ENCODE results near the gene VWC2L. TPM values are rescaled to one million over a fixed set of nuclear protein-coding genes. Genes with fewer than 3 reads are reported as not detected.

The VWC2L gene
- polyA plus RNA-seq, 1 donor from 2014 or later, result 0.31 TPM

GRCh38 chr2:214557884-214558283 lies 147.0 kb downstream of the VWC2L start:
- no peaks in the 10 kb centered on the region for H3K79me2 ChIP-seq (replicated peaks; ENCODE audit: insufficient read depth, low read length)
- H2AFZ ChIP-seq (ENCODE audit: low read depth, low read length), result no peak overlapping the region
- H3K36me3 ChIP-seq (ENCODE audit: insufficient read depth, low read length), result no peaks in the 10 kb centered on the region
- TF ChIP-seq POLR2AphosphoS5 (IDR thresholded peaks at IDR 0.05) (no peak), TAF1 (IDR thresholded peaks at IDR 0.05; ENCODE audit: low read depth) (no peak), SMC3 (conservative IDR thresholded peaks at IDR 0.05; ENCODE audit: poor library complexity) (no peak), EZH2 (IDR thresholded peaks at IDR 0.05; ENCODE audit: borderline replicate concordance, insufficient read depth, low read length, poor library complexity, severe bottlenecking) (no peak), MXI1 (conservative IDR thresholded peaks at IDR 0.05; ENCODE audit: poor library complexity, severe bottlenecking) (no peak), REST (IDR thresholded peaks at IDR 0.05; ENCODE audit: borderline replicate concordance) (no peak), CTCF (IDR thresholded peaks at IDR 0.05; ENCODE audit: poor library complexity, severe bottlenecking) (no peak), EP300 (conservative IDR thresholded peaks at IDR 0.05; ENCODE audit: poor library complexity, severe bottlenecking) (no peak)
- no peak overlapping the region for H3K4me3 ChIP-seq (ENCODE audit: low read length)
- H3K4me2 ChIP-seq (ENCODE audit: low read length), result no peak overlapping the region
- H4K20me1 ChIP-seq (ENCODE audit: insufficient read depth), result no peaks in the 10 kb centered on the region
- H3K27ac ChIP-seq (ENCODE audit: low read length), result no peak overlapping the region
- no peaks in the 10 kb centered on the region for H3F3A ChIP-seq (ENCODE audit: insufficient read depth, low read length, poor library complexity, severe bottlenecking)
- no peaks in the 10 kb centered on the region for H3K9me2 ChIP-seq (ENCODE audit: insufficient read depth, low read length)
- H3K27me3 ChIP-seq (ENCODE audit: insufficient read depth, low read depth, low read length), result no peaks in the 10 kb centered on the region
- no peaks in the 10 kb centered on the region for H3K9me3 ChIP-seq (ENCODE audit: low read length)
- H3K9ac ChIP-seq (ENCODE audit: low read length), result no peak overlapping the region

- H3F3A ChIP-seq (ENCODE audit: insufficient read depth, low read length, poor library complexity, severe bottlenecking), result no peaks in the 10 kb centered on the region
- no peak overlapping the region for H3K9ac ChIP-seq (ENCODE audit: low read length)
- no peak overlapping the region for H2AFZ ChIP-seq (ENCODE audit: low read depth, low read length)
- TF ChIP-seq CTCF (IDR thresholded peaks at IDR 0.05; ENCODE audit: poor library complexity, severe bottlenecking) (no peak), REST (IDR thresholded peaks at IDR 0.05; ENCODE audit: borderline replicate concordance) (no peak), RAD21 (conservative IDR thresholded peaks at IDR 0.05) (no peak), MXI1 (conservative IDR thresholded peaks at IDR 0.05; ENCODE audit: poor library complexity, severe bottlenecking) (no peak), TAF1 (IDR thresholded peaks at IDR 0.05; ENCODE audit: low read depth) (no peak), EZH2 (IDR thresholded peaks at IDR 0.05; ENCODE audit: borderline replicate concordance, insufficient read depth, low read length, poor library complexity, severe bottlenecking) (no peak), EP300 (conservative IDR thresholded peaks at IDR 0.05; ENCODE audit: poor library complexity, severe bottlenecking) (no peak), POLR2AphosphoS5 (IDR thresholded peaks at IDR 0.05) (no peak), SMC3 (conservative IDR thresholded peaks at IDR 0.05; ENCODE audit: poor library complexity) (no peak)
- H3K4me2 ChIP-seq (ENCODE audit: low read length), result no peak overlapping the region
- H3K9me3 ChIP-seq (ENCODE audit: low read length), result no peaks in the 10 kb centered on the region
- H3K27me3 ChIP-seq (ENCODE audit: insufficient read depth, low read depth, low read length), result no peaks in the 10 kb centered on the region
- no peaks in the 10 kb centered on the region for H3K79me2 ChIP-seq (replicated peaks; ENCODE audit: insufficient read depth, low read length)
- H3K4me3 ChIP-seq (ENCODE audit: low read length), result no peak overlapping the region
- H3K36me3 ChIP-seq (ENCODE audit: insufficient read depth, low read length), result no peaks in the 10 kb centered on the region
- H3K9me2 ChIP-seq (ENCODE audit: insufficient read depth, low read length), result no peaks in the 10 kb centered on the region
- no peaks in the 10 kb centered on the region for H4K20me1 ChIP-seq (ENCODE audit: insufficient read depth)
- H3K27ac ChIP-seq (ENCODE audit: low read length), result no peak overlapping the region
Measured at GRCh38 chr2:214558341-214558740, 147.5 kb downstream of the VWC2L start.
